Ureter (tissue), 1 donor: ENCODE results near the gene WRNIP1. TPM values are rescaled to one million over a fixed set of nuclear protein-coding genes. Genes with fewer than 3 reads are reported as not detected.

ENCODE experiments used
- DNase-seq: peaks from one replicate; pipeline ENCODE4 v3.0.0-alpha.2; 2020; ENCODE audit warnings: low spot score
- total RNA-seq: library from RNA; stranded (reverse); gene quantifications from one replicate; pipeline ENCODE4 v1.2.4, GENCODE V29; 2023
- donor health status: DM: yes; HTN: yes; CAD: no.

Gene WRNIP1
- total RNA-seq, 1 donor from 2014 or later, result 33.5 TPM

DNA sequence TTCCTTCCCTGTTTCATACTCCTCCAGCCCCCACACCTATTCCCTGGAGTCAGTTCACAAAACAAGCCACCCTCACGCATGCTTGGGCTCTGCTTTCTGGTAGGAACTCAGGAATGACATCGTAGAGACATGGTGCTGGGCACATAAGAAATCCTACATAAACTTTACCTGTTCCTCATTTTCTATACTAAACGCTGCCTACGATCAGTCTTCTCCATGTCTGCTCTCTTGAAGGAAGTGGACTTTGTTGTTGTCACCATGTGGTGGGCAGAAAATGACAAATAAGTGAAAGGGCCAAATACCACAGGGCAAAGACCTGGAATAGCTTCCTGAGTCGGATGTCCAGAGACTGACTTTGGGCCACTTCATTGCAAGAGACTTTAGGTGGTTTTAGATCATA is 24.6 kb upstream of the WRNIP1 start:
- no peak for DNase-seq

GRCh38 chr6:2741756-2742155 is 23.4 kb upstream of the WRNIP1 start:
- DNase-seq, result no peak

DNA sequence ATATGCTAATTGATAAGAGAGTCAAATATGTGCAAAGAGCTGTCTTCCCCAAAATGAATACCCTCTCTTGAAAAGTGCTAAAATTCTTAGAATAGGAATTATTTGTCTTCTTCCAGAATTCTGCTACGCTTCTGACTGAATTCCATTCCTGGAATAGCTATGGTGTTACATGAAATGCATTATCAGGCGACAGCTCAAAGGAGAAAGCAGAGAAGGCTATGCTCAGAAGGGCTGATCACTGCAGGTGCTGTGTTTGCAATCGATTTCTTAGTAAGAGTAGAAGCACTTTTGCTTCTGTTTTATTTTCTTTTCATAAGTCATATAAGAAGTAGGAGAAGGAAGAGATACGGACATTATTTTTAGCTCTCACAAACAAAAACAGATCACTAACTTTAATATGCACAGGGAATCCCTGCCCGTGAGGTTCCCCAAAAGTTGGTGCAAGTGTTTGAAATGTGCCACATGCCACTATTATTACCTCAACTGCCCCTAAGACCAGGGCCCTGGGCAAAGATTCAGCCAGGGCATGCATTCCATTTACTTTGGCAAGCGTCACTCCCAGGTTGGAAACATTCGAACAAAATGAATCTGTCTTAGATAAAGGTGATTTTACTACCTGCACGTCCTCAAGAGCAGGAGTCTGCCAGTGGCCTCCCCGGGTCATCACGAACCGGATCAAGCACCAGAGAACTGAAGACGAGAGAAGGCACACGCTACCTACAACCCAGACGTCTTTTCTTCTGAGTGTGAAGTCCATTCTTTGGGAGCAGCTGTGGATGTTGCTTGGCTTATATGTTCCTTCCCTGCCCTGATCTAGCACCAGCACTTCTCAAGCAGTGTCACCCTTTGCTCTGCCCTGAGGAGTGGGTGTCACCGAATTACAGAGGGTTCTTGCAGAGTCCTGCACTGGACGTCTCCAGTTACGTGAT is 21.6 kb upstream of the WRNIP1 start:
- no peak for DNase-seq

GRCh38 chr6:2744209-2744771 is 20.9 kb upstream of the WRNIP1 start:
- no peak for DNase-seq

- no peak for DNase-seq
Observed at GRCh38 chr6:2744778-2745177, 20.4 kb upstream of the WRNIP1 start.

GRCh38 chr6:2745246-2745645 is 19.9 kb upstream of the WRNIP1 start:
- no peak for DNase-seq

- DNase-seq, result no peak
Observed at GRCh38 chr6:2746557-2747061, 18.6 kb upstream of the WRNIP1 start.

DNA sequence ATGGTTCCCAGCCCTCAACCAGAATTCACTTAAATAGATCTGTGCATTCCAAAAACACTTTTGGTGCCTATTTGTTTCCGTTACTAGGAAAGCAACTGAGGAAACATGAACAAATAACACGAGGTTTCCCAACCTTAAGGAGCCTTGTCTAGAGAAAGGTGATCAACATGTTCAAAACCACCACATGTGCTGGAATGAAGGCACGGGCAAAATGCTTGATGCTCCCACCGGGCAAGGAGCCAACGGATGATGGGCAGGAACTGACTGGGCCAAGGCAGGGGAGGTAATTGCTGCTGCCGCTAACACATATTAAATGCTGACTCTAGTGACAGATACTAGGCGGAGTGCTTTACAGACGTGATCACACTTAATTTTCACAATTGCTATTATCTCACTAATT is 17.0 kb upstream of the WRNIP1 start:
- DNase-seq, result no peak

DNA sequence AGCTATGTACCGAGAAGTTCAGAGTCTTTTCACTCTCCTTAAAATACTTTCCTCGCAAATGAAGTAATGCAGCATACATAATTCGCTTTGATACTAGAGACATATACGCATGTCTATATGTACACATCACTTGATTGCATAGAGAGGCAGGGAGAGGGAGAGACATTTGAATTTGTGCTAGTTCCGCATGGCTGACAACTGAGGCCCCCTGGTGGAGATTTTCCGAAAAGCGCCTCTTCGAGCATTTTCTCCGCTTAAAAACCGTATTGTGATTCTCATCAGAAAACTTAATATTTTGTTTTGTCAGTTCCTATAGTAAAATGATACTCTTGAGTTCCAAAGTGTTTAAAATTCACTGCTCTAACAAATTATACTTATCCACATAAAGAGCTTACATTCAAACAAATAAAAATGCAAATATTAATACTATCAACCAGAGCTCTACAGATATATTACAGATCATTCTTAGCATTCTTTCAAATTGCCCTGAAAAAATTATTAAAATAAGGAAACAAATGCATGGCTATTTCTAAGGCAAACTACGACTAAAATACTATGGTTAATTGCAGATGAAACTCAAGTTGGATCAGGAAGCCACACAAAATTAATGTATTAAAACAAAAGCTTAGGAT is 15.1 kb upstream of the WRNIP1 start:
- DNase-seq, result peak; percentile 70

- DNase-seq, result no peak
Observed at GRCh38 chr6:2750832-2751231, 14.4 kb upstream of the WRNIP1 start, which contains the start of gene MYLK4. TSS of gene MYLK4 (minus strand) at chr6:2750922. CDS start at chr6:2749294, 1,628 bp downstream.

GRCh38 chr6:2751871-2752270 is 13.3 kb upstream of the WRNIP1 start:
- DNase-seq, result no peak

DNA sequence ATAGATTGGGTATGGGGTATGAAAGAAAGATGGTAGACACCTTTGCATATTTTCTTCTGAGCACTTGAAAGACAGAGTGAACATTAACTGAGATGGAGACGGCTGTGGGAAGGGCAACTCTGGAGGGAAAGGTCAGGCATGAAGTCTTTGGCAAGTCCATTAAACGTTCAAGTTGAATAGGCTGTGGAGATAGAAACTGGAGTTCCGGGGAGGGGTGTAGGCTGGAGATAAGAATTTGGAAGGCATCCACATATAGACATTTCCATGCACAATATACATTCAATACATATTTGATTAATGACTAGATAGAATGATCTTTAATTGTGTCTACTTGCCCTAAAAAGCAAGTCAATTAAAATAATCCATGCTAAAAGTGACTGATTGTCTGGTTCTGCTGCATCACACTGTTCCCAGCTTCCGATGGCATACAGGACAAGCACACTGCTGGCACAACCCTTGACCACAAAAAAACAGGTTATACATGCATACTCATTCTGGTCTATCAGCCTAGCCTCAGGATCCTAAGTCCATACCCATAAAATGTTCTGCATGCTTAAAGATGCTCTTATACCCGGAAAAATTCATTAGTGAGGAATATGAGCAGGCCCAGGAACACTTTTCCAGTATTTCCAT is 12.6 kb upstream of the WRNIP1 start:
- DNase-seq, result no peak

GRCh38 chr6:2753110-2753489 is 12.1 kb upstream of the WRNIP1 start:
- no peak for DNase-seq

DNA sequence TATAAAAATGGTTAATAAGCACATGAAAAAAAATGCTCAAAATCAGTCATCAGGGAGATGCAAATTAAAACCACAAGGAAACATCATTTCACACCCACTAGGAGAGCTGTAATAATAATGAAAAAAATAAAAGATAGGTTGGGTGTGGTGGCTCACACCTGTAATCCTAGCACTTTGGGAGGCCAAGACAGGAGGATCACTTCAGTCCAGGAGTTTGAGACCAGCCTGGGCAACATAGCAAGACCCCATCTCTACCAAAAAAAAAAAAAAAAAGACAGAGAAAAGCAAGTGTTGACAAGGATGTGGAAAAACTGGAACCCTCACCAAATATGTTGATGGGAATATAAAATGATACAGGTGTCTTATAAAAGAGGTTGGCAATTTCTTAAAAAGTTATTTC is 11.4 kb upstream of the WRNIP1 start:
- DNase-seq, result no peak

DNA sequence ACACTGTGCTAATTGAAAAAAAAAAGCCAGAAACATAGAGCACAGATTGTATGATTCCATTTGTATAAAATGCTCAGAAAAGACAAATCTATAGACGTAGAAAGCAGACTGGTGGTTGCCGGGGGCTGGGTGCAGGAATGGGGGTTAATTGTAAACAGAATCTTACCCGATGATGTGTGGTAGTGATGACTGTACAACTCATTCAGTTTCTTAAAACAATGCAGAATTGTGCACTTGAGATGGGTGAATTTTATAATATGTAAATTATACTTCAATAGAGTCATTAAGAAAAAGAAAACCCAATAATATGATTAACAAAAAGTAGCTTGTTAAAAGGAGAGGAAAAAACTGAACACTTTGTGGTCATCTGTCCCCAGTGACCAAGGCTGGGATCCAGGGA is 10.8 kb upstream of the WRNIP1 start:
- no peak for DNase-seq

DNA sequence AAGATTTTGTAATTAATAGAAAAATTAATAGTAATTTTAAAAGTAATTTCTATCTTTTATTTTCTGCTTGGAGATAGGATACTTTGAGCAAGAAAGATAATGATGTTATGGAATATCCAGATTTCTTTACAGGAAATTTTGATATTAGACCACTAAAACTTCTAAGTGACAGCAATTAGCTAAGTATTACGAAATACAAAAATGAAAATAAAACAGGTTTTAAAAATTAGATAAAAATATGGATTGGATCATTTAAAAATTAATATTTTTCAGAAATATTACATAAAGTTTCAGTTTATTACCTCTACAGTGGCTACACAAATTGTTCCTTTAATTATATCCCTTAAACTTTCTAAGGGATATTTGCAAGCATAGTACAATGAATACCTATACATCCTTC is 10.3 kb upstream of the WRNIP1 start:
- no peak for DNase-seq

- no peak for DNase-seq
Observed at GRCh38 chr6:2755456-2755855, 9.7 kb upstream of the WRNIP1 start.

DNA sequence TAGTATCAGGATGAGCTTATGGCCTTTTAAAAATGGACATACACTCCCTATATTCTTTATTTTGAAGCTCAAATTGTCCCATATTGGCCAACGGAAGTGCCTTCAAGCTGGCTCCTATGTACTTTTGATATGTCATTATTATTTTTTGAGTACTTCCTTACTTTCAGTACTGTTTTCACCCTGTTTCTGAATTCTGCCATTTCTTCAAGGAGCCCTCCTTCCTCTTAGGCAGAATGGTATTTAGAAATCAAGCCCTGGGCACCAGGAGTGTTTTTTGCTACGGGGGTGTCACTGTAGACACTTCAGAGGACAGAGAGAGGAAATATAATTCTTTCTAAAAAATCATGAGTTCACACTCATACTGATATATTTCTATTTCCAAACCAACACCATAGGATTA is 9.0 kb upstream of the WRNIP1 start:
- DNase-seq, result no peak

DNA sequence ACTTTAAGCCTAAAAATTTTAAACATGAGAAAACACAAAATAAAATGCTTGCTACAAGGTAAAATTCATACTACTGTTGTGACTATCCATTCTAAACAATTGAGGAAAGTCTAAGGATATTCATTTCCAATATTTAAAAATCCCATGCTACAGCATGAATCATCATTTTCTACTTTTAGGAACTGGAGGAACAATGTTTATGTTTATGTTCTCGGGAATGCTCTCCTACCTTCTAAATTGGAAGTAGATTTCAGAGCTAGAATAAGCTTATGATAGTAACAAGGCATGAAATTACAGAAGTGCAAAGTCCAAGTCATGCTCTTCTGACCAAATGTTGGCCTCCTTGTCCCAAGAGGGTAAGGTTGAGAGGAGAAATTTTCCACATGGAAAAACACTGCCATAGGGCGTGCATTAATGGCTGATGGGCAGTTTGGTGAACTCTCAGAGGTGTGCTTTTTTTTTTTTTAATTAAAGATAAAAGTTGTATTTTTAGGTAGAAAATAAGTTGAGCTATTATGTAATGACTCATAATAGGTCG is 8.4 kb upstream of the WRNIP1 start:
- no peak for DNase-seq

DNA sequence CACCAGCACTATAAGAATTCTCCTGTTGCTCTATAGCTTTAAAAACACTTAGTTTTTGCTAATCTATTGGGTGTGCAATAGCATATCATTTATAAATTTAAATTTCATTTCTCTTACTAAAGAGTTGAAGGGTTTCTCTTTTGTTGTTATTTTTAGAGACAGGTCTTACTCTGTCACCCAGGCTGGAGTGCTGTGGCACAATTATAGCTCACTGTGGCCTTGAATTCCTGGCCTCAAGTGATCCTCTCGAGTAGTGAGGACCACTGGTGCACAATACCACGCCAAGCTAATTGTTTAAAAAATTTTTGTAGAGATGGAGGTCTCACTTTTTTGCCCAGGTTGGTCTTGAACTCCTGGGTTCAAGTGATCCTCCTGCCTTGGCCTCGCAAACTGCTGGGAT is 6.2 kb upstream of the WRNIP1 start:
- no peak for DNase-seq

GRCh38 chr6:2760882-2761842 is 4.0 kb upstream of the WRNIP1 start:
- no peak for DNase-seq
